ENCODE results near the gene ODAD4.

Gene ODAD4

DNA sequence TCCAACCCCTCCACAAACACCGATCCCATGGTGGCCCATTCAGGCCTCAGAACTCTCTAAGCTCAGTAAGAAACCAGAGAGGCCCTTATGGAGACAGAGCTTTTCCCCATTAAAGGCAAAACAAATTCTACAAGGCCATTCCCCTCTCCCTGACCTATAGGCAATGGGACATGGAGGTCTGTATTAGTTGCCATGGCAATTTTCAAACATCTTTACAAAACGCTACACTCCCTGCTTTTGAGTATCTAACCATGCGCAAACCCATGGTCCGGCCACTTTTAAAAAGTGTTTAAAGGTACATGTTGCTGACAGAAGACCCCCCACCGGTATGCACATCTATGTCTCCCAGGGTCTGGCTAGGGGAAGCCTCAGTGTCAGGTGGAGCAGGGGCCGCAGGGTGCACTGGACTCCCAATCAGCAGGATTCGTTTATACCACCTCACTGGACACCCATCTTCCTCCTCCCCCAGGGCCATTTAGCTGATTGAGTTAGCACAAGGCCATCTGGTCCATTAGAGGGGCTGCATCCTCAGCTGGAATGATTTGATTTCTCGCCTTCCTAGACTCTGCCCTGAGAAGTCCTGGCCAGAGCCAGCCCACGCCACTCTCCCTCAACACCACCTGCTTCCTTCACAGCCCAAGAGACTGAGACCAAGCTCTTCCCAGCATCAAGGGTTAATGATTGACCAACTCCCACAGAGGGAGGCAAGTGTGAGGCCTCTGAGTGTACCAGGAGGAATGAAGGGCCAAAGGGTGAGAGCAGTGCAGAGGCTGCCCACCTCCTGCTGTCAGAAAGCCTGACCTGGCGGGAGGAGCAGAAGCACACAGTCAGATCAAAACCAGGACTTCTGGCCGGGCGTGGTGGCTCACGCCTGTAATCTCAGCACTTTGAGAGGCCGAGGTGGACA lies 22.5 kb upstream of the ODAD4 start:
- H3K27ac ChIP-seq (ENCODE audit: low read length, poor library complexity, severe bottlenecking) = peak overlapping the region; percentile 97
- no peak overlapping the region for H4K8ac ChIP-seq (ENCODE audit: low read length)
- peak overlapping the region; percentile 10 for H3K4me2 ChIP-seq (ENCODE audit: low read length, poor library complexity, severe bottlenecking)
- no peak overlapping the region for H3K4me3 ChIP-seq (ENCODE audit: insufficient read depth in 1 of 2, low read depth in 1 of 2, low read length in 2 of 2)
- no peak overlapping the region for H3K4ac ChIP-seq (ENCODE audit: low read depth in 1 of 2, low read length in 2 of 2)
- H2BK5ac ChIP-seq (ENCODE audit: low read depth, low read length, poor library complexity, severe bottlenecking) = peak overlapping the region; percentile 92
- no peak overlapping the region for H3K9ac ChIP-seq (ENCODE audit: low read length)
- peaks cover 54% of the 10 kb centered on the region for H3K4me1 ChIP-seq (ENCODE audit: control insufficient read depth, insufficient read depth, low read depth, low read length)
- no peak overlapping the region for H4K91ac ChIP-seq (ENCODE audit: low read length)
- peak; percentile 18 for DNase-seq
- H3K27me3 ChIP-seq (ENCODE audit: control insufficient read depth in 1 of 2, insufficient read depth in 1 of 2, low read length in 2 of 2) = no peaks in the 10 kb centered on the region
- no peak overlapping the region for H3K18ac ChIP-seq (ENCODE audit: low read depth in 1 of 2, low read length in 2 of 2)
- peak overlapping the region in 1 of 2 experiments; percentile 15 for H2BK12ac ChIP-seq (ENCODE audit: low read length in 2 of 2)
- H2AFZ ChIP-seq (ENCODE audit: low read depth, low read length) = no peak overlapping the region
- H3K23ac ChIP-seq (ENCODE audit: low read length in 2 of 2) = no peak overlapping the region
- 95% methylated on average over 14 of the region's 14 CpGs for WGBS
- H2BK15ac ChIP-seq (ENCODE audit: low read depth, poor library complexity, severe bottlenecking) = no peak overlapping the region
- H3K9me3 ChIP-seq (ENCODE audit: control insufficient read depth, low read length) = no peaks in the 10 kb centered on the region
- peaks cover 15% of the 10 kb centered on the region for H3K79me1 ChIP-seq (replicated peaks; ENCODE audit: low read length, poor library complexity, severe bottlenecking)
- H3K14ac ChIP-seq (ENCODE audit: low read length in 2 of 2) = no peak overlapping the region
- peak overlapping the region; percentile 73 for H2AK5ac ChIP-seq (ENCODE audit: low read length, severe bottlenecking)
- peaks cover 81 to 91% of the 10 kb centered on the region in 2 experiments for H3K36me3 ChIP-seq (ENCODE audit: control insufficient read depth in 1 of 2, insufficient read depth in 2 of 2, low read depth in 1 of 2, low read length in 2 of 2)
- H2BK120ac ChIP-seq (ENCODE audit: low read depth, low read length) = no peak overlapping the region

DNA sequence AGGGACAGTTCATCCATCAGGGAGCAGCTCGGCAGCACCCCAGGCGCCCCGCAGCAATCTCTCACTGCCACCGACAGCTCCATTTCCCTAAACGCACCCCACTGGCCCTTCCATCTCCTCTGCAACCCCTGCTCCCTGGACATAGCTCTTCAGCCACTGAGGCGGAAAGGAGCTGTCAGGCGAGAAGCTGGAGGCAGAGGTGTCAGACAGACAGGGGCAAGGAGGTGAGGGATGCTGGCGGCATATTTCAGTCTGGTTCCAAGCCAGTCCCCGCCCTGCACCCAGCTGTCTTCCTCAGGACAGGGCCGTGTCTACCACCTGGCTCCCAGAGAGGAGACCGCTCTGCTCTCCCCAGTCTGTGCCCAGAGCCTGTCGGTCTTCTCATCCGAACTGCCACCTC lies 21.3 kb upstream of the ODAD4 start:
- no peak overlapping the region for H2BK12ac ChIP-seq (ENCODE audit: low read length in 2 of 2)
- H2BK120ac ChIP-seq (ENCODE audit: low read depth, low read length) = no peak overlapping the region
- no peak overlapping the region for H4K8ac ChIP-seq (ENCODE audit: low read length)
- peaks cover 81 to 92% of the 10 kb centered on the region in 2 experiments for H3K36me3 ChIP-seq (ENCODE audit: control insufficient read depth in 1 of 2, insufficient read depth in 2 of 2, low read depth in 1 of 2, low read length in 2 of 2)
- DNase-seq = no peak
- peaks cover 13% of the 10 kb centered on the region for H3K79me1 ChIP-seq (replicated peaks; ENCODE audit: low read length, poor library complexity, severe bottlenecking)
- H3K27me3 ChIP-seq (ENCODE audit: control insufficient read depth in 1 of 2, insufficient read depth in 1 of 2, low read length in 2 of 2) = no peaks in the 10 kb centered on the region
- no peak overlapping the region for H3K9ac ChIP-seq (ENCODE audit: low read length)
- WGBS = 94% methylated on average over 11 of the region's 13 CpGs
- no peak overlapping the region for H3K14ac ChIP-seq (ENCODE audit: low read length in 2 of 2)
- H3K27ac ChIP-seq (ENCODE audit: low read length, poor library complexity, severe bottlenecking) = peak overlapping the region; percentile 78
- no peak overlapping the region for H3K23ac ChIP-seq (ENCODE audit: low read length in 2 of 2)
- H3K4me2 ChIP-seq (ENCODE audit: low read length, poor library complexity, severe bottlenecking) = no peak overlapping the region
- H3K9me3 ChIP-seq (ENCODE audit: control insufficient read depth, low read length) = no peaks in the 10 kb centered on the region
- no peak overlapping the region for H3K4ac ChIP-seq (ENCODE audit: low read depth in 1 of 2, low read length in 2 of 2)
- H3K4me3 ChIP-seq (ENCODE audit: insufficient read depth in 1 of 2, low read depth in 1 of 2, low read length in 2 of 2) = no peak overlapping the region
- H3K4me1 ChIP-seq (ENCODE audit: control insufficient read depth, insufficient read depth, low read depth, low read length) = peaks cover 63% of the 10 kb centered on the region
- H4K91ac ChIP-seq (ENCODE audit: low read length) = no peak overlapping the region
- no peak overlapping the region for H2BK15ac ChIP-seq (ENCODE audit: low read depth, poor library complexity, severe bottlenecking)
- peak overlapping the region; percentile 68 for H2BK5ac ChIP-seq (ENCODE audit: low read depth, low read length, poor library complexity, severe bottlenecking)
- H2AFZ ChIP-seq (ENCODE audit: low read depth, low read length) = no peak overlapping the region
- no peak overlapping the region for H3K18ac ChIP-seq (ENCODE audit: low read depth in 1 of 2, low read length in 2 of 2)
- peak overlapping the region; percentile 33 for H2AK5ac ChIP-seq (ENCODE audit: low read length, severe bottlenecking)

DNA sequence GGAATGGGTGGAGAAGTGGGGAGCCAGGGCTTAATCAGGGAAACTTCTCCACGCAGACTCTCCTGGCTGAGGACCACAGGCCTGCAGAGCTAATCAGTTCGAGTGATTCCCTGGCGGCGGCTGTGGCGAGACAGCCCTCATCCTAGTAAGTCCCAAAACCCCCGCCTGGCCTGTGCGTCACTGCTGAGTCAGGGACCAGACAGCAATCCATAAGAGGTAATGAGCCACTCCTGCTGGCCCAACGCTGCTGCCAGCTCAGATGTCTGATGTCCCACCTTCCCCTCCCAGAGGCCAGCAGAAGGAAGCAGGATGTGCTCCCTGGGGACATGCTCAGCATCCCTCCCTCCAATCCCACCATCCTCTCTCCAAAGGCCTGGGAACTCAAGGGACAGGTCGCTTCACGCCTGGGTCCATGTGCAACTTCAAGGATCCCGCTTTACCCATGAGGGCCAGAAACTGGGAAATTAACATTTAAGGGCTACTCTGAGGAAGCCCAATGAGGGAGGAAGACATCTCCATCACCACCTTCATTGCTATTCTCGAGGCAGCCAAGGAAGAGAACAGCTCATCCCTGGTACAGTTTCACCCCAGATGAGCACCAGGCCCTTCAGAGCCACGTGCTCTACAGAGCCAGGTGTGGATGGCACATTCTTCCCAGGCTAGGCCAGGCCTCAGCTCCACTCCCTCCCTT lies 19.6 kb upstream of the ODAD4 start:
- Histone ChIP-seq H3K9ac (ENCODE audit: low read length) (peak overlapping the region; percentile 52), H2AK5ac (ENCODE audit: low read length, severe bottlenecking) (peak overlapping the region; percentile 70), H3K36me3 (ENCODE audit: control insufficient read depth in 1 of 2, insufficient read depth in 2 of 2, low read depth in 1 of 2, low read length in 2 of 2) (peaks cover 74% of the 10 kb centered on the region in 2 experiments), H3K4me1 (ENCODE audit: control insufficient read depth, insufficient read depth, low read depth, low read length) (peaks cover 70% of the 10 kb centered on the region), H3K4me2 (ENCODE audit: low read length, poor library complexity, severe bottlenecking) (no peak overlapping the region), H2BK15ac (ENCODE audit: low read depth, poor library complexity, severe bottlenecking) (peak overlapping the region; percentile 38), H3K23ac (ENCODE audit: low read length in 2 of 2) (no peak overlapping the region), H3K79me1 (replicated peaks; ENCODE audit: low read length, poor library complexity, severe bottlenecking) (peaks cover 4% of the 10 kb centered on the region), H4K91ac (ENCODE audit: low read length) (peak overlapping the region; percentile 41), H3K27me3 (ENCODE audit: control insufficient read depth in 1 of 2, insufficient read depth in 1 of 2, low read length in 2 of 2) (no peaks in the 10 kb centered on the region), H2AFZ (ENCODE audit: low read depth, low read length) (no peak overlapping the region), H2BK120ac (ENCODE audit: low read depth, low read length) (no peak overlapping the region), H3K14ac (ENCODE audit: low read length in 2 of 2) (no peak overlapping the region), H2BK5ac (ENCODE audit: low read depth, low read length, poor library complexity, severe bottlenecking) (no peak overlapping the region), H3K9me3 (ENCODE audit: control insufficient read depth, low read length) (no peaks in the 10 kb centered on the region), H3K4ac (ENCODE audit: low read depth in 1 of 2, low read length in 2 of 2) (no peak overlapping the region), H4K8ac (ENCODE audit: low read length) (no peak overlapping the region), H3K27ac (ENCODE audit: low read length, poor library complexity, severe bottlenecking) (peak overlapping the region; percentile 78), H3K18ac (ENCODE audit: low read depth in 1 of 2, low read length in 2 of 2) (no peak overlapping the region), H3K4me3 (ENCODE audit: insufficient read depth in 1 of 2, low read depth in 1 of 2, low read length in 2 of 2) (no peak overlapping the region), H2BK12ac (ENCODE audit: low read length in 2 of 2) (no peak overlapping the region)
- WGBS = 54% methylated on average over 13 of the region's 13 CpGs
- DNase-seq = peak; percentile 96

DNA sequence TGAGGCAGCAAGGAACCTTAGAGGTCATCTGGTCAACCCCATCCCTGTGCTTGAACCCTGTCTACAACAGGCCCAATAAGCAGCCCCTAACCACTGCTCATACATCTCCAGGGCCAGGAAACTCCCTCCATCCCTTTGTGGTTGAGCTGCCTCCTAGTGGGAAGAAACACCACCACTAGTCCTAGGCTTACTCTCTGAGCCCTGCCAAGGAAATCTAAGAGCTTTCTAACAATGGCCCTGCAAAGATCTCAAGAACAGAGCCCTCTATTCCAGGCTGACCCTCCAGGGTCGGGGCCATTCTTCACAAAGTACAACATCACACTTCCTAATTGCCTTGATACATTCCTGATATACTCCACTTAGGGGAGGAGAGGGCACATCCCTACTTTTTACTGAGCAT lies 17.5 kb upstream of the ODAD4 start:
- peaks cover 61% of the 10 kb centered on the region for H3K4me1 ChIP-seq (ENCODE audit: control insufficient read depth, insufficient read depth, low read depth, low read length)
- H3K36me3 ChIP-seq (ENCODE audit: control insufficient read depth in 1 of 2, insufficient read depth in 2 of 2, low read depth in 1 of 2, low read length in 2 of 2) = peaks cover 62 to 65% of the 10 kb centered on the region in 2 experiments
- peak; percentile 17 for DNase-seq
- H2BK120ac ChIP-seq (ENCODE audit: low read depth, low read length) = no peak overlapping the region
- no peaks in the 10 kb centered on the region for H3K27me3 ChIP-seq (ENCODE audit: control insufficient read depth in 1 of 2, insufficient read depth in 1 of 2, low read length in 2 of 2)
- H2BK15ac ChIP-seq (ENCODE audit: low read depth, poor library complexity, severe bottlenecking) = no peak overlapping the region
- no peak overlapping the region for H3K4ac ChIP-seq (ENCODE audit: low read depth in 1 of 2, low read length in 2 of 2)
- H2AK5ac ChIP-seq (ENCODE audit: low read length, severe bottlenecking) = peak overlapping the region; percentile 54
- H2AFZ ChIP-seq (ENCODE audit: low read depth, low read length) = no peak overlapping the region
- peak overlapping the region in 1 of 2 experiments; percentile 14 for H3K23ac ChIP-seq (ENCODE audit: low read length in 2 of 2)
- peak overlapping the region; percentile 2 for H3K27ac ChIP-seq (ENCODE audit: low read length, poor library complexity, severe bottlenecking)
- H4K8ac ChIP-seq (ENCODE audit: low read length) = no peak overlapping the region
- H3K14ac ChIP-seq (ENCODE audit: low read length in 2 of 2) = no peak overlapping the region
- H3K4me2 ChIP-seq (ENCODE audit: low read length, poor library complexity, severe bottlenecking) = no peak overlapping the region
- H3K18ac ChIP-seq (ENCODE audit: low read depth in 1 of 2, low read length in 2 of 2) = no peak overlapping the region
- no peak overlapping the region for H3K9ac ChIP-seq (ENCODE audit: low read length)
- no peaks in the 10 kb centered on the region for H3K9me3 ChIP-seq (ENCODE audit: control insufficient read depth, low read length)
- whole genome bisulfite sequencing = 80% methylated on average over 1 of the region's 1 CpG
- no peak overlapping the region for H3K4me3 ChIP-seq (ENCODE audit: insufficient read depth in 1 of 2, low read depth in 1 of 2, low read length in 2 of 2)
- H2BK5ac ChIP-seq (ENCODE audit: low read depth, low read length, poor library complexity, severe bottlenecking) = no peak overlapping the region
- H3K79me1 ChIP-seq (replicated peaks; ENCODE audit: low read length, poor library complexity, severe bottlenecking) = no peaks in the 10 kb centered on the region
- H2BK12ac ChIP-seq (ENCODE audit: low read length in 2 of 2) = no peak overlapping the region
- no peak overlapping the region for H4K91ac ChIP-seq (ENCODE audit: low read length)

Data from mesenchymal stem cell (in vitro differentiated cells and primary cell).